SK-N-SH treated with all-trans-retinoic acid at 6 μM for 48 hours (cell line): Measurements from ENCODE around the gene PTPRN2.

ENCODE experiments used
- ATAC-seq: fragments of 200-7000 bp; cut with Tn5 transposase; 3 replicates; pipeline ENCODE4 v1.9.1; 2020; ENCODE audit warnings: mild to moderate bottlenecking, moderate library complexity
- ARNTL ChIP-seq: fragments of 450-650 bp; formaldehyde crosslinking; IDR thresholded peaks from 2 replicates; pipeline ENCODE4 v1.5.0; 2020; ENCODE audit warnings: low read depth, mild to moderate bottlenecking, moderate library complexity, borderline replicate concordance
- BACH2 ChIP-seq: fragments of 250-450 bp; sonication (Bioruptor Pico); IDR thresholded peaks from 2 replicates; pipeline ENCODE4 v1.9.0; 2021; ENCODE audit warnings: mild to moderate bottlenecking, borderline replicate concordance
- CREB5 ChIP-seq: fragments of 250-450 bp; sonication (Bioruptor Pico); IDR thresholded peaks from 2 replicates; pipeline ENCODE4 v1.5.1; 2020; ENCODE audit warnings: low read depth, mild to moderate bottlenecking, moderate library complexity
- ESRRG ChIP-seq: fragments of 250-450 bp; sonication (Bioruptor Pico); IDR thresholded peaks from 2 replicates; pipeline ENCODE4 v1.6.1; 2021; ENCODE audit warnings: mild to moderate bottlenecking
- GLIS3 ChIP-seq: fragments of 250-450 bp; sonication (Bioruptor Pico); IDR thresholded peaks from 2 replicates; pipeline ENCODE4 v1.5.0; 2020; ENCODE audit warnings: mild to moderate bottlenecking, moderate library complexity
- ISL1 ChIP-seq: fragments of 250-450 bp; sonication (Bioruptor Pico); IDR thresholded peaks from 2 replicates; pipeline ENCODE4 v2.1.2; 2022; ENCODE audit warnings: mild to moderate bottlenecking, moderate library complexity
- OSR1 ChIP-seq: fragments of 250-450 bp; sonication (Bioruptor Pico); IDR thresholded peaks from 2 replicates; pipeline ENCODE4 v1.8.0; 2022; ENCODE audit warnings: moderate library complexity, mild to moderate bottlenecking, inconsistent platforms
- PATZ1 ChIP-seq: fragments of 250-450 bp; sonication (Bioruptor Pico); IDR thresholded peaks from 2 replicates; pipeline ENCODE4 v1.8.0; 2020; ENCODE audit warnings: mild to moderate bottlenecking, moderate library complexity, borderline replicate concordance
- PPARA ChIP-seq: fragments of 250-450 bp; sonication (Bioruptor Pico); IDR thresholded peaks from 2 replicates; pipeline ENCODE4 v1.5.0; 2020; ENCODE audit warnings: mild to moderate bottlenecking, borderline replicate concordance
- RARB ChIP-seq: fragments of 250-450 bp; sonication (Bioruptor Pico); IDR thresholded peaks from 2 replicates; pipeline ENCODE4 v1.8.0; 2021; ENCODE audit warnings: mild to moderate bottlenecking, moderate library complexity
- SNAI2 ChIP-seq: fragments of 250-450 bp; sonication (Bioruptor Pico); IDR thresholded peaks from 2 replicates; pipeline ENCODE4 v1.5.0; 2020; ENCODE audit warnings: mild to moderate bottlenecking, moderate library complexity
- TCF4 ChIP-seq: fragments of 250-450 bp; sonication (Bioruptor Pico); IDR thresholded peaks from 2 replicates; pipeline ENCODE4 v1.8.0; 2021; ENCODE audit warnings: mild to moderate bottlenecking, moderate library complexity, borderline replicate concordance
- TOX ChIP-seq: fragments of 250-450 bp; sonication (Bioruptor Pico); IDR thresholded peaks from 2 replicates; pipeline ENCODE4 v1.8.0; 2021; ENCODE audit warnings: mild to moderate bottlenecking, moderate library complexity, borderline replicate concordance
- TSHZ2 ChIP-seq: fragments of 250-450 bp; sonication (Bioruptor Pico); IDR thresholded peaks from 2 replicates; pipeline ENCODE4 v1.5.0; 2020; ENCODE audit warnings: mild to moderate bottlenecking, moderate library complexity
- ZC3H10 ChIP-seq: fragments of 250-450 bp; sonication (Bioruptor Pico); IDR thresholded peaks from 2 replicates; pipeline ENCODE4 v1.5.1; 2021; ENCODE audit warnings: mild to moderate bottlenecking, moderate library complexity
- ZFP3 ChIP-seq: fragments of 250-450 bp; sonication (Bioruptor Pico); IDR thresholded peaks from 2 replicates; pipeline ENCODE4 v1.5.0; 2020; ENCODE audit warnings: mild to moderate bottlenecking, moderate library complexity
- ZFP30 ChIP-seq: fragments of 450-650 bp; formaldehyde crosslinking; IDR thresholded peaks from 2 replicates; pipeline ENCODE4 v1.5.0; 2022; ENCODE audit warnings: mild to moderate bottlenecking, moderate library complexity
- ZNF565 ChIP-seq: fragments of 450-650 bp; formaldehyde crosslinking; conservative IDR thresholded peaks from 2 replicates; pipeline ENCODE4 v1.5.0; 2020; ENCODE audit warnings: low read depth, mild to moderate bottlenecking, moderate library complexity
- ZNF70 ChIP-seq: fragments of 450-650 bp; formaldehyde crosslinking; IDR thresholded peaks from 2 replicates; pipeline ENCODE4 v1.5.0; 2020; ENCODE audit warnings: mild to moderate bottlenecking, moderate library complexity
- ZNF8 ChIP-seq: fragments of 450-650 bp; formaldehyde crosslinking; IDR thresholded peaks from 2 replicates; pipeline ENCODE4 v1.5.0; 2020; ENCODE audit warnings: mild to moderate bottlenecking, moderate library complexity
- TF ChIP-seq, protein P1 (sequence below): fragments of 250-450 bp; sonication (Bioruptor Pico); IDR thresholded peaks from 2 replicates; pipeline ENCODE4 v1.5.1; 2021; ENCODE audit warnings: mild to moderate bottlenecking, moderate library complexity

The PTPRN2 gene

GRCh38 chr7:158133057-158133456, 454.6 kb downstream of the PTPRN2 start:
- no peak for ATAC-seq
- TF ChIP-seq ZNF8 (CRISPR knock-in tag) = no peak
- TF ChIP-seq ZNF70 = no peak
- TF ChIP-seq BACH2 (CRISPR knock-in tag) = no peak
- TF ChIP-seq ARNTL (CRISPR knock-in tag) = no peak
- TF ChIP-seq PATZ1 (CRISPR knock-in tag) = no peak
- no peak for TF ChIP-seq TCF4 (CRISPR knock-in tag)
- no peak for TF ChIP-seq CREB5
- TF ChIP-seq ZFP3 (CRISPR knock-in tag) = no peak
- TF ChIP-seq, protein P1, sequence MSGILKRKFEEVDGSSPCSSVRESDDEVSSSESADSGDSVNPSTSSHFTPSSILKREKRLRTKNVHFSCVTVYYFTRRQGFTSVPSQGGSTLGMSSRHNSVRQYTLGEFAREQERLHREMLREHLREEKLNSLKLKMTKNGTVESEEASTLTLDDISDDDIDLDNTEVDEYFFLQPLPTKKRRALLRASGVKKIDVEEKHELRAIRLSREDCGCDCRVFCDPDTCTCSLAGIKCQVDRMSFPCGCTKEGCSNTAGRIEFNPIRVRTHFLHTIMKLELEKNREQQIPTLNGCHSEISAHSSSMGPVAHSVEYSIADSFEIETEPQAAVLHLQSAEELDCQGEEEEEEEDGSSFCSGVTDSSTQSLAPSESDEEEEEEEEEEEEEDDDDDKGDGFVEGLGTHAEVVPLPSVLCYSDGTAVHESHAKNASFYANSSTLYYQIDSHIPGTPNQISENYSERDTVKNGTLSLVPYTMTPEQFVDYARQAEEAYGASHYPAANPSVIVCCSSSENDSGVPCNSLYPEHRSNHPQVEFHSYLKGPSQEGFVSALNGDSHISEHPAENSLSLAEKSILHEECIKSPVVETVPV = no peak
- TF ChIP-seq RARB (CRISPR knock-in tag) = no peak
- TF ChIP-seq TSHZ2 (CRISPR knock-in tag) = no peak
- no peak for TF ChIP-seq ZC3H10
- TF ChIP-seq SNAI2 (CRISPR knock-in tag) = no peak
- no peak for TF ChIP-seq GLIS3
- TF ChIP-seq ESRRG (CRISPR knock-in tag) = no peak

- TF ChIP-seq ZFP30 (CRISPR knock-in tag) (no peak), CREB5 (no peak), GLIS3 (no peak), ZC3H10 (no peak), ZNF8 (CRISPR knock-in tag) (no peak), ZNF565 (no peak), OSR1 (CRISPR knock-in tag) (no peak), ZFP3 (CRISPR knock-in tag) (no peak), BACH2 (CRISPR knock-in tag) (no peak), SNAI2 (CRISPR knock-in tag) (no peak), ISL1 (CRISPR knock-in tag) (no peak), TOX (CRISPR knock-in tag) (no peak), TSHZ2 (CRISPR knock-in tag) (no peak), ARNTL (CRISPR knock-in tag) (no peak), TCF4 (CRISPR knock-in tag) (no peak), ESRRG (CRISPR knock-in tag) (no peak), PATZ1 (CRISPR knock-in tag) (no peak), ZNF70 (no peak), PPARA (CRISPR knock-in tag) (no peak)
- TF ChIP-seq, protein P1 = no peak
- no peak for ATAC-seq
These were observed 457.6 kb downstream of the PTPRN2 start for GRCh38 chr7:158130023-158130409.
